ENCODE data around the gene VPS26C. TPM values are rescaled to one million over a fixed set of nuclear protein-coding genes. Genes with fewer than 3 reads are reported as not detected.
"Not testable (repeated sequence)": the region's sequence is repeated elsewhere in the genome, so short reads cannot be mapped to it uniquely, and the experiment has no call there.

The VPS26C gene
- total RNA-seq, 1 donor from 2014 or later, result 27.7 TPM

DNA sequence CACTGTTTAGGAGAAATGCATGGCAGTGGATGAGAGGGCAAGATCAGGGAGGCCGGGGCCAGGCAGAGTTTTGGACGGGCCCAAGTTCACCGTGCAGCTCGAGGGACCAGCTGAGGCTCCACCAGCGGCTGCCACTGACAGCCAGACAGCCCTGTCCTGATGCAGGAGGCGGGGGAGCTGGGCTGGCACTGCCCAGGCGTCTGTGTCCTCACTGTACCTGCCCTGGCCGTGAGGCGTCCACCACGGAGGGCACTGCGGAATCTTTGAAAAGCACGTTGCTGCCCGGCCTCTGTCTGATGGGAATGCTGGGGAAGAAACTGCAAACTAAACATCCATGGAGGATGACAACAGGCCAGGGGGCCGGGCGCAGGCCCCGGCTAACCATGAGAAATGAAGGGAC, 35.5 kb downstream of the VPS26C start:
- ATAC-seq, result no peak

DNA sequence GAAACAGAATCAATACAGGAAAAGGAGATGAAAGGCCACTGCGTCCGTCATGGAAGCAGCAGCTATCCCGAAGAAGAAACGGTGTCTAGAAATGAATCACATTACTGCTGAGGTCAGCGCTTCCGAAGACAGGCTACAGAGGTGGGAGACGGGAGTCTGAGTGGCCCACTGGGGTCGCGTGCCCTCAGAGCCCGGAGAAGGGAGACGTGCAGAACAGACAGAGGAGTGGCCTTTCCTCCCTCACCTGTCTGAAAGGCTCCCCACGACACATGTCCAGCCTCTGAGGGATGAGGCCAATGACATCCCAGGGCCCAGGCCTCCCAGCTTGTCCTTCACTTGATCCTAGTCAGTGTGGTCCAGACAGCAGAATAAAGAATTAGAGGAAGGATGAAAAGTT, 35.9 kb downstream of the VPS26C start:
- DNase-seq (ENCODE audit: low spot score) (no peak), ATAC-seq (no peak)

More for the DNA sequence above, 35.5 kb downstream of the VPS26C start:
- DNase-seq (ENCODE audit: low spot score), result no peak

DNA sequence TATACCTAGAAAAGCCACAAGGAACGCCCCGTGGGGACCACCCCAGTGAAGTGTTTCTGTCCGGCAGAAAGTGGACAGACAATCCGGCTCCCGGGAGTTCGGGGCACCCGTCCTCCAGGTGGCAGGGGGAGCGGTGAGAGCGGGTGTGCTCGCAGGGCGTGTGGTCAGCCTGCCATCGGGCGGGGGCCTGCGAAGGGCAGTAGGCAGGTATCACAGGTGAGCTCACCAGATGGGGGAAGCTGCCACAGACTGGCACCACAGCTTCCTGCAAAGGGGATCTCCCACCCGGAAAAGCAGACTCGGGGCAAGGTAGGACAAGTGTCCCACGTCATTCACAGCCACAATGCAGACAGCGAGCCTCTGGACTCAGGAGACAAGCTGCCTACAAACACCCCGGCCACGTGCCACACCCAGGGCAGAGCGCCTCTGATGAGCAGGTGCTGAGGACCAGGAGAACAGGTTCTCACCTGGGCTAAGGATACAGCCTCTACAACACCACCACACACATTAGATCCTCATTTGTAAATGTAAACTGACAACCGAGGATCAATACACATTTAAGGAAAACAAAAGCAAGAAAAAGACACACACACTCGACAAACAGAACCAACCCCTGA, 36.4 kb downstream of the VPS26C start:
- no peak for DNase-seq (ENCODE audit: low spot score)
- no peak for ATAC-seq

DNA sequence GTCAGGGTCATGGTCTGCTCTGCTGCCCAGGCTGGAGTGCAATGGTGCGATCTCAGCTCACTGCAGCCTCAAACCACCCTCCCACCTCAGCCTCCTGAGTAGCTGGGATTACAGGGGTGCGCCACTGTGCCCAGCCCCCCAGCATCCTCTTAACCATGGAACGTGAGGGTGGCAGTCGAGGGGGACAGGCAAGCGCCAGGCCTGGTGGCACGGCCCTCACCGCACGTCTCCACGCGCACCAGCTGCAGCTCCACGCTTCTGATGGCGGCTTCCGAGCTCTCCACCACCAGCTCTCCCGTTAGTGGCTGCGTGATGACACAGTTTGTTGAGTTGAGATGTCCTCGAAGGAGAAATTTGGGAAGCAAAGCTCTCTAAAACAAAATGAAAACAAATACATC, 39.1 kb downstream of the VPS26C start:
- DNase-seq (ENCODE audit: low spot score) (no peak), ATAC-seq (no peak)

DNA sequence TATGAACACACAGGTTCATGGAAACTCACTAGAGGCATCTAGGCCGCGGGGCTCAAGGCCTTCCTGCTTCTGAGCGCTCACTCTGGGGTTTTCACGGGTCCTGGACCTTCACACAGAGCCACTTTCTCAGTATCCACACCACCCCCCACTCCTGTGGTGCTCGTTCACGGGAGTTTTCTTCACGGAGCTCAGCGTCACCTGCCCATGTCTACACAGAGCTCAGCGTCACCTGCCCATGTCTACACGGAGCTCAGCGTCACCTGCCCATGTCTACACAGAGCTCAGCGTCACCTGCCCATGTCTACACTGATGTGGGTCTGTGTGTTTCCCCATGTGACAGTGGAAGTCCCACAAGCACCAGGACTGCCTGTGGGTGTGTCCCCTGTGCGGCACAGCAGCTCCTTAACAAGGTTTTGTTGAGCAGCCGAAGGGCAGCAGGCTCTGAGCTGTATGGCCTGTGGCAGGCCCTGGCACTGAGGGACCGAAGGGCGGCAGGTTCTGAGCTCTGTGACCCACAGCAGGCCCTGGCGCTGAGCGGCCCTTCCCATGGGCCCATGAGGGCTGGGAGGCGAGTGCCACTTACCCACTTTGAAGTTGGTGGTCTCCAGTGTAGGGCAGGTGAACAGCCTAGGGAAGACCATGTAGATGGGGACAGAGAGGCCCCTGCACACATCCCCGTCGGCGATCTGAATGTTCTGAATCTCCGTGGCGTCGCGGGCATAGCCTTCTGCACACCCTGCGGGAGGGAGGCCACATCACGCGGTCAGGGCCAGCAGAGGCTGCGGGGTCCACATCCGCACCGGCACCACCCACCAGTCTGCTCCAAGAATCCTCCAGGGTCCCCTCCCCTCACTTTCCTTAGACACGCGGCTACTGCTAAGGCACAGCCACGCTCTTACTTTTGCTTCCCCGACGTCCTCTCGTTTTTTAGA, 39.8 kb downstream of the VPS26C start:
- DNase-seq (ENCODE audit: low spot score) (no peak), ATAC-seq (no peak)

DNA sequence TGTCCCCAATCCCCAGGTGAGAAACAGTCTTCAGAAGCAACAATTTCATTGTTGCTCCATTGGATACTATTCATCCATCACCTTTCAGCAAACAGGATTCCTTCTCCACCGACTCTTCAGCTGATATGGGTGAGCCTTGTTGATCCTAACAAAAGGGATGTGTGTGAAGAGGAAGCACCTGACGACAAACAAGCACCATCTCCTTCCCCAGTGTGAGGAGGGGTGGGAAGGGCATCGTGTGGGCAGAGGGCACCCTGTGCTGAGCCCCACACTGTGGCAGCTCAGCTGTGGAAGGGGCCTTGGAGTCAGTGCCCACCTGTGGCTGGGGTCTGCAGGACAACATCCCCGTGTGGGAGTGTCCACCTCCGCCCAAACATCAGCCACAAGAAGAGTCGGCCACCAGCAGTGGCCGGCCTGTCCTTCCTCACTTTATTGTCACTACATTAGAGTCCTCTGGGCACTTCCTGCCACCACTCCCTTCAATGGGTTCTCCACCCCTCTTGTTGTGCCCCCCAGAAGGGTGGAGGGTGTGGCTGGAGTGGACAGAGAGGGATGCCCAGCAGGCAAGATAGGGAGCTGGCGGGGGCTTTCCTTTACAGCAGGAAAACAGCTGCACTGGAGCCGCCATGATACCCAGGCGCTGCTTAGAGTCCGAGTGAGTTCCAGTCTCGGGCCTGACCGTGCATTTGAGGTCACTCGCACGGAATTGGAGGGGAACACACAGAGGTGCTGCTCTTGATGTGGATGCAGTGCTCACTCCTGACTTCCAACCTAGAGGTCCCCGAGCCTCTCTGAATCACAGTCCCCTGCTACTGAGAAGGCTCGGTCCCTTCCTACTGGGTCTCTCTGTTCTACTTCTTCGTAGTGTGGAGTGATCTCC, 40.9 kb downstream of the VPS26C start:
- ATAC-seq (no peak), DNase-seq (ENCODE audit: low spot score) (no peak)

DNA sequence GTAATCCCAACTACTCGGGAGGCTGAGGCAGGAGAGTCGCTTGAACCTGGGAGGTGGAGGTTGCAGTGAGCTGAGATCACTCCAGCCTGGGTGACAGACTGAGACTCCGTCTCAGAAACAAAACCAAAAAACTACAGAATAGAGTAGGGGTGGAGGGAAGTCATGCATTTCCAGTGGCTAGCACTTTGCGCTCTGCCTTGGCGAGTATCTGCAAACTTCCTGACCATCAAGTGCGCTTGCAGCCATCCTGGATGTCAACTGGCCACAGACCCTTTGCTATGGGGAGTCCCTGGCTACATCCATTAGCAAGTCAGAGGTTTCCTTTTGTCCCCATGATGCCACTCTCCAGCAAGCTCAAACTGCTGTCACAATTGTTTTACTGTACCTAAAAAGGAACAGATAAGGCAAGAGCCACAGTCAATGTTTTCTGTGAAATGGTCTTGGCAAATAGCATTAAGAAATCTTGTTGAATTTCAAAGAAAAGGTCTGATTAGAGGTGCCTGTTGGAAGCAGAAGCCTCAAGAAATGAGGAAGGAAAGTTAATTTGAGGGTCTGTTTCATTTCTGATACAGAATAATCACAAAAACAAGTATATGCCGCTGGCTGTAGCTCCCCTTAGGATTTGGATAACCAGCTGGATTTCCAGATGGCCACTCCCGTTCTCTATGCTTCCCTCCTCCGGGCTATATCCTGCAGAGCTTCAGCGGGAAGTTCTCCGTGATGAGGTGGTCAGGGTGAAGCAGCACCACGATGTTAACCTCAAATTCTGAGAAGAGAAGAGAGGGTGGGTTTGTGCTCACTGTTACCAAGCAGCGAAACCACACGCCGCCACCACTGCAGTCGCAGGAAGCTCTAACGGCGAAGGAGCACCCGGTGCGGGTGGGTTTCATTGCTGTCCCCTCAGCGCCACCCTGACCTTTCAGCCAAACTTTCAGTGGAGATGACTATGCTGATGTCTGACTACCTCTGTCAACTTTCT, 42.0 kb downstream of the VPS26C start:
- ATAC-seq (no peak), DNase-seq (ENCODE audit: low spot score) (no peak)

DNA sequence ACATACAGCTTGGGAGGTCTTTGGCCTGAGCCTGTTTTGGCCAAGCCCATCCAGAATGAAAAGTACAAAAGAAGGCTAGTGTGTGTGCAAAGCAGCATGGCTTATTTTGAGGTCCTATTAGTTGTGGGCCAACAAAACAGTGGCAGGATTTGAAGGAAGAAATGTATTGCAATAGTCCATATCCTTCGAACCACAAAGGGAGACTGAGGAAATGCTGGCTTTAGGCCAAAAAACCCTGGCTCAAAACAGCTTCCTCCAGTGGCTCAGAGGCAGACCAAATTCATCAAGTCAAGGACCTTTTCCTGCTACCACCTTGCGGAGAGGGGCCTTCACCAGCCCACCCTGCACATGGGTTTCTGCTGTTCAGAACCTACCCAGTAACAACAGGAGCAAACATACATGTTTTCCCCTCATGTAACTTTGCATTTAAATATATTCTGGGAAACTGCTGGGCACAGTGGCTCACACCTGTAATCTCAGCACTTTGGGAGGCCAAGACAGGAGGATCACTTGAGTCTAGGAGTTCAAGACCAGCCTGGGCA, 43.3 kb downstream of the VPS26C start:
- ATAC-seq (no peak), DNase-seq (ENCODE audit: low spot score) (no peak)

DNA sequence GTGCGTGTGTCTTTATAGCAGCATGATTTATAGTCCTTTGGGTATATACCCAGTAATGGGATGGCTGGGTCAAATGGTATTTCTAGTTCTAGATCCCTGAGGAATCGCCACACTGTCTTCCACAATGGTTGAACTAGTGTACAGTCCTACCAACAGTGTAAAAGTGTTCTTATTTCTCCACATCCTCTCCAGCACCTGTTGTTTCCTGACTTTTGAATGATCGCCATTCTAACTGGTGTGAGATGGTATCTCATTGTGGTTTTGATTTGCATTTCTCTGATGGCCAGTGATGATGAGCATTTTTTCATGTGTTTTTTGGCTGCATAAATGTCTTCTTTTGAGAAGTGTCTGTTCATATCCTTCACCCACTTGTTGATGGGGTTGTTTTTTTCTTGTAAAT, 44.9 kb downstream of the VPS26C start:
- DNase-seq (ENCODE audit: low spot score); ATAC-seq: not testable (repeated sequence)

DNA sequence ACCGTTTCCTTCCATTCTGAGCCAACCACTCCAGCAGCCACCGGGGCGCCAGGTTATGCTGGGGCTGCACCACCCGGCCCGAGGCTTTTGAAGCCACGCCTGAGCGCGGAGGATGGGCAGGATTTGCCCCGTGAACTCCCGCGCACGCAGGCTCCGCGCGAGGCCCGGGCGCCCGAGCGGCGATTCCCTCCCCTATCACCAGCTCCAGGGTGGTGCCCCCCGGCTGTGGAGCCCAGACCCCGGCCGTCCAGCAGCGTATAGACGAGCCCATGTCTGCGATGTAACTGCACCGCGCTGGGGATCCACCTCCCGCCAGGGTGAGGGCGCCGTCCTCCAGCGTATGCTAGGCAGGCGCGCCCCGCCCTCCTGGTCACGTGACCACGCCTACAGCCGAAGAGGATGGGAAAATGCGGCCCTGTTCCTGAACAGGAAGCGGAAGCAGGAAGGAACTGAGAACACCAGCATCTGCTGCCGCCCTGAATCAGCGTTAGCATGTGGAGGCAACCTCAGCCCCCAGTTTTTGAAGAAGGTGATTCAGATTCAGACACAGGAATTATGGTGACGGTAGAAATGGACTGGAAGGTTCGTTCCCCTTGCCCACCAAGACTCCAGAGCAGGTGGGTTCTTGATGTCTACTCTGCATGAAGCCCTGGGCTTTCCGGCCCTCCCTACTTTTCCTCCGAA, 46.0 kb downstream of the VPS26C start:
- DNase-seq (ENCODE audit: low spot score), result peak; percentile 91
- peak; percentile 93 for ATAC-seq

DNA sequence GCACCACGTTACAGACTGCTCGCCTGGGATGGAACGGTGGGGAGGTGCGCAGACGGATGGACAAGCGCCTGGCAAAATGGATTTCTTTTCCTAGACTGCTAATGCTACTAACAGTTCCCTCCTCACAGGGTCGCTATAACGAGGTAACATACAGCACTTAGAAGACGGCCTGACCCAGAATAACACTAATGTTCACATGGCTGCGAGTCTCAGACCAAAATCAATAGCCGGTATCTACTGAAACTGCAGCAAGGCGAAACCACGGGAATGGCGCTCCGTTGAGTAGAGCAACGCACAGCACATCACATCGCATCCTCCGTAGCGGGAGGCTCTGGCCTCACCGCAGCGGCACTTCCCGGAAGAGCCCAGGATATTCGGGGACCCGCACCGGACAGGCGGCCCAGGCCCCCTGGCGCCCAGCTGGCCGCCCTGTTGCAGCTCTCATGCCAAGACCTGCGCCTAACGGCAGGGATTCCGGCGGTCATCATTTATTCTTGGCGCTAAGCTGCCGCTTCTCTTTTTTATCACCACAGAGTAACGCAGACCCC, 46.6 kb downstream of the VPS26C start:
- DNase-seq (ENCODE audit: low spot score) (peak; percentile 49), ATAC-seq (peak; percentile 63)

DNA sequence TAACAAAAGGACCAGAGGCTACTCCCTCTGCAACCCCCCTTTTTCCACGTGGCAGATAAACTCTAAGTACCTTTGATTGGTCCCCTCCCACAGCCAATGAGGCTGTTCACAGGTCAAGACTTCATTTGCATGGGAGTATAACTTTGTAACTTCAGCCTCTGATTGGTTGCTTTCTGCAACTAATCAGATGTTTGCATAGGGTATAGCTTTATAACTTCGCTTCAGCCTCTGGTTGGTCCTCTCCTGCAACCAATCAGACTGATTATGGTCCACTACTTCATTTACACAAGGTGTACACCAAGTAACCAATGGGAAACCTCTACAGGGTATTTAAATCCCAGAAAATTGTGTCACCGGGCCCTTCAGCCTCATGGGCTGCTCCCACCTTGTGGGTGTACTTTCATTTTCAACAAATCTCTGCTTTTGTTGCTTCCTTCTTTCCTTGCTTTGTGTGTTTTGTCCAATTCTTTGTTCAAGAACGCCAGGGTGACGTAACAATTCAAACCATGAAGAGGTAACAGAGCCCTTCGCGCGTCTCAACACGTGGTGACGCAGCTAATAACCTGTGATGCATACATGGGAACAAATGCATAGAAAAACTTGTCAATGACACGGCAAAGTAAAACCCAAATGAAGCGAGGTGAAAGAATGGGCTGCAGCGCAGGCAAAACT, 47.2 kb downstream of the VPS26C start:
- no peak for ATAC-seq
- DNase-seq (ENCODE audit: low spot score), result no peak

DNA sequence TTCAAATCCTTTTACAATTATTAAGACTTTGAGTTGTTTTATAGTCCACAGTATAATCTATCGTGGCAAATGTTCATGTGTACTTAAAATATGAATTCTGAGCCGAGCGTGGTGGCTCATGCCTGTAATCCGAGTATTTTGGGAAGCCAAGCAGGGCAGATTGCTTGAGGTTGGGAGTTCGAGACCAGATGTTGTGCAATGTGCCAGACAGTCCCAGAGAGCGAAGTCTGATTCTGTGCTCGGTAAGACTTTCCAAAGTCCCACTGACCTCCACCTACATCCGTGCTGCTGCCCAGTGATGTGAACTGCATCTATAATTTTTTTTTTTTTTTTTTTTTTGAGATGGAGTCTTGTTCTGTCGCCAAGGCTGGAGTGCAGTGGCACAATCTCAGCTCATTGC, 52.2 kb downstream of the VPS26C start:
- ATAC-seq, result peak; percentile 15
- no peak for DNase-seq (ENCODE audit: low spot score)

DNA sequence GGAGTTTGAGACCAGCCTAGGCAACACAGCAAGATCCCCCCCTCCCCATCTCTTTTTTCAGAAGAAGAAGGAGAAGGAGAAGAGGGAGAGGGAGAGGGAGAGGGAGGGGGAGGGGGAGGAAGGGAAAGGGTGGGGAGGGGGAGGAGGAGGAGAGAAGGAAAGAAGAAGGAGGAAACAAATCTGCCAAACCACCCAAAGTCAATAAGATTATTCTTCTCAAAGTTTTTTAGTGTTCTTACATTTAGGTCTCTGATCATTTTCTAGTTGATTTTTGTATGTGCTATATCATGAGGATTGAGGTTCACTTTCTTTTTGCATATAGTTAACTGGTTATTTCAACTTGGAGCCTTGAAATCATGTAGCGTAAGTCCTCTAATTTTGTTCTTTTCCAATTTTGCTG, 56.3 kb downstream of the VPS26C start:
- ATAC-seq, result no peak
- DNase-seq (ENCODE audit: low spot score), result no peak

DNA sequence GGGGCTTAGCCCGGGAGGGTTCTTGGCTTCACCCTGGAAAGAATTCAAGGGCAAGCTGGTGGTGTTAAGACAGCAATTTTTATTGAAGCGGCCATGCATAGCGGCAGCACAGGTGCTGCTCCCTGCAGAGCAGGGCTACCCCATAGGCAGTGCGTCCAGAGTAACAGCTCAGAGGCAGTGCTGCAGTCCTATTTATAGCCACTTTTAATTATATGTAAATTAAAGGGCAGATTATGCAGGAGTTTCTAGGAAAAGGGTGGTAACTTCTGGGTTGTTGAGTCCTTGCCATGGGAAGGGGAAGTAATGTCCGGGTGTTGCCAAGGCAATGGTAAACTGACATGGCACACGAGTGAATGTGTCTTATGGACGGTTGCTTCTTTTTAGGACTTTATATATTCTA, 57.0 kb downstream of the VPS26C start:
- ATAC-seq (no peak), DNase-seq (ENCODE audit: low spot score) (no peak)

DNA sequence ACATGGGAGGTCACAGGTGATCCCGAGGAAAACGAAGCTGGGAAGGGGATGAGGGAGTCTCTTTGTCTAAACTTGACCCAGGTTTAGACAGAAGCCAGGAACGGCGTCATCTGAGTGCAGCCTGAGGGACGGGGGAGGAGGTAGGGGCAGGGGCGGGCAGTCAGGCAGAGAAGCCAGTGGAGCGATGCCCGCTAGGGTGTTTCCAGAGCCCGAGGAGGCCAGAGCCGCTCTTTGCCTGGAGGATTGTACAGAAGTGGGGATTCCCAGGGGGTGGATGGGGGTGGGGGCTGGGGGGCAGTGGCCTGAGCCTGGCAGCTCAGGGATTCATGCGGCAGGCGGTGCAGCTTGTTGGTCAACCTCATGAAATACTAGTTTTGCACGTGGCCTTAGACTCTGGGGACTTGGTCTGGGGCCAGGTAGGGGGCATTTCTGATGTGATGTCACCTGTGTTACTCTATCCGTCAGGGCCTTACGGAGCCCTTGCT, 58.4 kb downstream of the VPS26C start:
- DNase-seq (ENCODE audit: low spot score) (no peak), ATAC-seq (peak; percentile 27)

DNA sequence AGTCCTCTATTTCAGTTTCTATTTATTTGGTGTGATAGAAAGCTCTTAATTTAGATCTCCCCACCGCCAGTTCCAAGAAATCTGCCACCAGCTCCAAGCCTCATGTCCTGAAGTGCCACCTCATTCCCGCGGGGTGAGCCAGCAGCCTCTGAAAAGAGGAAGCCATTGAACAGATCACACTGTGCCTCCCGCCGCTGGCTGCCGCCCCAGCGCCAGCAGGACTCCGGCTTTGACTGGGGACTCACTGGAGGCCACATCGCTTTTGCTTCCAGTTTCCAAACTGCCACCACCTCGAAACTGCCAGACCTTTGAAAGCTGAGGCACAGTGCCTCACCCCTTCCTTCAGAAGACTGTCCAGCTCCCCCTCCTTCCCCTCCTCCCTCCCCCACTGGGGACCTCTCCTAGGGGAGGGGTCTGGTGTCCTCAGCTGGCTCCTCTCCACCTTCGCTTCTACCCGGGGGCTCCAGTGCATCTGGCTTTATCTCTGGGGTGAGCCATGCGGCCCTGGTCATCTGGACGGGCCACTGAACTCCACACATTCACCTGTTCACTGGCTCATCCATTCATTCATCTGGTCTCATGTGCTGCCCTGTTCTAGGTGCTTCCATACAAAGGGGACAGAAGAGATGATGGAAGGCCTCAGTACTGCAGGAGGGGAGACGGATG, 58.9 kb downstream of the VPS26C start:
- ATAC-seq (peak; percentile 77), DNase-seq (ENCODE audit: low spot score) (peak; percentile 54)
